OCI-LY3 (cell line): ENCODE data around the gene SGSM1.

ENCODE experiments used
- EZH2phosphoT487 ChIP-seq: fragments of 200-600 bp; shearing (Covaris generic); IDR thresholded peaks from 2 replicates; pipeline ENCODE4 v1.6.1; 2018; ENCODE audit warnings: antibody characterized with exemption, mixed run types, low read depth
- TF ChIP-seq, protein P1 (sequence below): fragments of 200-600, 300-600 bp; sonication (generic); IDR thresholded peaks from 2 replicates; pipeline ENCODE4 v1.5.1; 2014; ENCODE audit warnings: antibody characterized with exemption, low read length, low read depth

DNA sequence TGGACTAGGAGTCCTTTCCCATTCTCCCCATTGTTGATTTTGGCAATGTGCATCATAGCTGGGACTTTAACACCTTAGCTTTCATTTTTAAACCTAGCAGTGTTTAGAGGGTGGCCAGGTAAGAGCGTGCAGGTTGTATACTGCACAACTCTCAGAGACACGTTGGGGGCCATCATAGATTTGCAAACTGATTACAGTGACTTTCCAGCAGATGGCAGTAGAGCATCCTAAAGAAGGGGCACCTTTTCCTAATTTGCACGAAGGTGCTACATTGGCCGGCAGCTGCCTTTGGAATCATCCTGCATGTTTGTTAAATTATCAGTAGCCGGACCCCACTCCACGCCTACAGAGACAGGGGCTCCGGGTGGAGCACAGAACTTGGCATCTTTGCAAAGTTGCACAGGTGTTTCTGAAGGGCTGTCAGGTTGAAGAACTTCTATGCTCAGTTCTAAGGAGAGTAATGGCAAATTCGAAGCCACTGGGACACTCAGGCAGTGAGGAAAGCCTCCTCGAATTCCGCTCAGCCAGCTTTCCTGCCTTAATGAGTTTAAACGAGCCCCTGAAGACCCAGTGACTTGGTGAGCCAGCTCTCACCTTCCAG, 132.8 kb downstream of the SGSM1 start:
- TF ChIP-seq, protein P1, sequence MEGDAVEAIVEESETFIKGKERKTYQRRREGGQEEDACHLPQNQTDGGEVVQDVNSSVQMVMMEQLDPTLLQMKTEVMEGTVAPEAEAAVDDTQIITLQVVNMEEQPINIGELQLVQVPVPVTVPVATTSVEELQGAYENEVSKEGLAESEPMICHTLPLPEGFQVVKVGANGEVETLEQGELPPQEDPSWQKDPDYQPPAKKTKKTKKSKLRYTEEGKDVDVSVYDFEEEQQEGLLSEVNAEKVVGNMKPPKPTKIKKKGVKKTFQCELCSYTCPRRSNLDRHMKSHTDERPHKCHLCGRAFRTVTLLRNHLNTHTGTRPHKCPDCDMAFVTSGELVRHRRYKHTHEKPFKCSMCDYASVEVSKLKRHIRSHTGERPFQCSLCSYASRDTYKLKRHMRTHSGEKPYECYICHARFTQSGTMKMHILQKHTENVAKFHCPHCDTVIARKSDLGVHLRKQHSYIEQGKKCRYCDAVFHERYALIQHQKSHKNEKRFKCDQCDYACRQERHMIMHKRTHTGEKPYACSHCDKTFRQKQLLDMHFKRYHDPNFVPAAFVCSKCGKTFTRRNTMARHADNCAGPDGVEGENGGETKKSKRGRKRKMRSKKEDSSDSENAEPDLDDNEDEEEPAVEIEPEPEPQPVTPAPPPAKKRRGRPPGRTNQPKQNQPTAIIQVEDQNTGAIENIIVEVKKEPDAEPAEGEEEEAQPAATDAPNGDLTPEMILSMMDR = peak; percentile 90
- TF ChIP-seq EZH2phosphoT487 = no peak
